ENCODE measurements around the gene MYPN. TPM values are rescaled to one million over a fixed set of nuclear protein-coding genes. Genes with fewer than 3 reads are reported as not detected.

MYPN gene
- polyA plus RNA-seq, 4 donors: under 0.01 to 0.54 (median 0.12) TPM

DNA sequence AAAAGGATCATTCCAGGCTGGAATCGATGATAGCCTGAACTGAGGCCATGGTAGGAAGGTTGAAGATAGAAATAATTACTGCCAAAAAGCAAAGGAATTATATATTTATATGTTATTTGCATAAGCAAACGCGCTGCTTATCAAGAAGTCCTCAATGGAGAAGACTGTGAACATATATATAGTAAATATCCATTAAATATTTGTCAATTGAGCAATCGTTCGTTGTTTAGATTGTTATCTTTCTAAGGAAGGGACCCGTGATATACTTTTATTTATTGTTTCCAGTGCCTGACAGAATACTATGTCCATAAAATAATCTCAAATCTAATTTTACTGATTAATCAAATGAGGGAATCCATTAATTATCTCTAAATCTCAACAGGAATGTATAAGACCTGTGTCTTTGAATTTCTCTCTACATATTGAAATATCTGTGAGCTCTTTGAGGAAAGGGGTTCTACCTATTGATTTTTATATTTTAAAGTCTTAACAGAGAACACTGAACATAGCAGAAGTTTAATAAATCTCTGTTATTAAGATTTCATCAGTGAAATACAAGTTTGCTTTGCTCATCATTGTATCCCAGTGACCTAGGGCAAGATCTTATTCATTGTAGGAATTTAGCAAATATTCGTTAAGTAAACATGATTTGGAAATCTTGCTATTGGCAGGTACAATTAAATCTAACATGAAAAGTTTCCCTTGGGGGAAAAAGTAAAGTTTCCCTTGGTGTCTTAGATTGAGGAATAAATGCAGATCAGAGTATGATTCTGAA is 22.2 kb upstream of the MYPN start:
- H3K9me3 ChIP-seq (ENCODE audit: control insufficient read depth in 2 of 2, insufficient read depth in 1 of 2, low read depth in 1 of 2, low read length in 1 of 2): no peaks in the 10 kb centered on the region
- DNase-seq (no peak), FAIRE-seq (no peak)
- no peak overlapping the region for H3K27ac ChIP-seq (ENCODE audit: low read depth in 1 of 3, low read length in 2 of 3)
- H3K27me3 ChIP-seq (ENCODE audit: control insufficient read depth in 3 of 3, insufficient read depth in 3 of 3, low read length in 3 of 3): peaks cover 0 to 4% (median 0%) of the 10 kb centered on the region in 3 donors
- no peaks in the 10 kb centered on the region for H3K4me1 ChIP-seq (ENCODE audit: control insufficient read depth in 3 of 3, insufficient read depth in 2 of 3, low read depth in 1 of 3, low read length in 2 of 3)
- H3K36me3 ChIP-seq (ENCODE audit: control insufficient read depth in 3 of 3, insufficient read depth in 2 of 3, low read depth in 1 of 3, low read length in 3 of 3): no peaks in the 10 kb centered on the region
- H3K4me3 ChIP-seq (ENCODE audit: low read depth in 1 of 3, low read length in 3 of 3): no peak overlapping the region
- 61 to 79% (median 70%) methylated on average over 7 of the region's 7 CpGs for WGBS, 3 donors

DNA sequence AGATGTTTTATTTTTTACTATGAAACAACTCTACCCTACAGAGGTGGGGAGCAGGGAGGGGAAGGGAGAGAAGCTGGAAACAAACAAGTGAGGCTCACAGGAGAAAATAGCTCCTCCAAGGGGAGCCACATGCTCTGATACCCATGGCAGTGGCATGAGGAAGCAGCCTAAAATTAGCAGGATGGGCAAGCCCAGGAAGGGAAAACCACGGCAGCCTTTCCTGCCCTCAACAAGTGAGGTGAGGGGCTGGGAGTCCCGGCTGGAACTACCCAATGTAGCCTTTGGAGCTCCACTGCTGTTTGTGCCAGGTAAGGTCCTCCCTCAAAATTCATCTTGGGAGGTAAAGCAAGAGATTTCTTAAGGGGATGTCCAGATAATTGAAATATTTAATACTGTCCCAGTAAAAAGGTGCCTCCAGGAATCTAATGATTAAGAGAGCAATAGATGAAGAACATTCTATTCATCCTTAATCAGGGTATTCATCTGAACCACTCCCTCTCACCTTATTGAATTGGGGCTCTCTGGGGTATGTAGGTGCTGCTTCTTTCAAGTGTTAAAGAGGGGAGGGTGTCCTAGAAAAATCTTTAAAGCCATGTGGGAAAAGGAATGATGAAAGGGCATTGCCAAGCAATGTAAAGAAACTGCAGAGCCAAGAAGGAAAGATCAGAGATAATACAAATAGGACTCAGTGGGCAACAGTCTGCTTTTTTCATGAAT is 21.4 kb upstream of the MYPN start:
- no peaks in the 10 kb centered on the region for H3K36me3 ChIP-seq (ENCODE audit: control insufficient read depth in 3 of 3, insufficient read depth in 2 of 3, low read depth in 1 of 3, low read length in 3 of 3)
- H3K27me3 ChIP-seq (ENCODE audit: control insufficient read depth in 3 of 3, insufficient read depth in 3 of 3, low read length in 3 of 3): peaks cover 0 to 4% (median 0%) of the 10 kb centered on the region in 3 donors
- H3K4me3 ChIP-seq (ENCODE audit: low read depth in 1 of 3, low read length in 3 of 3): no peak overlapping the region
- H3K9me3 ChIP-seq (ENCODE audit: control insufficient read depth in 2 of 2, insufficient read depth in 1 of 2, low read depth in 1 of 2, low read length in 1 of 2): no peaks in the 10 kb centered on the region
- no peak for DNase-seq
- no peak overlapping the region for H3K27ac ChIP-seq (ENCODE audit: low read depth in 1 of 3, low read length in 2 of 3)
- WGBS, 3 donors: 54 to 75% (median 61%) methylated on average over 2 of the region's 2 CpGs
- no peak for FAIRE-seq
- H3K4me1 ChIP-seq (ENCODE audit: control insufficient read depth in 3 of 3, insufficient read depth in 2 of 3, low read depth in 1 of 3, low read length in 2 of 3): no peaks in the 10 kb centered on the region

- Histone ChIP-seq H3K36me3 (ENCODE audit: control insufficient read depth in 3 of 3, insufficient read depth in 2 of 3, low read depth in 1 of 3, low read length in 3 of 3) (no peaks in the 10 kb centered on the region), H3K4me3 (ENCODE audit: low read depth in 1 of 3, low read length in 3 of 3) (no peak overlapping the region), H3K4me1 (ENCODE audit: control insufficient read depth in 3 of 3, insufficient read depth in 2 of 3, low read depth in 1 of 3, low read length in 2 of 3) (no peaks in the 10 kb centered on the region), H3K9me3 (ENCODE audit: control insufficient read depth in 2 of 2, insufficient read depth in 1 of 2, low read depth in 1 of 2, low read length in 1 of 2) (no peaks in the 10 kb centered on the region), H3K27me3 (ENCODE audit: control insufficient read depth in 3 of 3, insufficient read depth in 3 of 3, low read length in 3 of 3) (peaks cover 0 to 4% (median 0%) of the 10 kb centered on the region in 3 donors), H3K27ac (ENCODE audit: low read depth in 1 of 3, low read length in 2 of 3) (no peak overlapping the region)
- no peak for FAIRE-seq
- WGBS, 3 donors: 52 to 78% (median 52%) methylated on average over 4 of the region's 4 CpGs
- no peak for DNase-seq
Observed at GRCh38 chr10:68088740-68089139, 20.5 kb upstream of the MYPN start.

GRCh38 chr10:68090586-68090985 is 18.7 kb upstream of the MYPN start:
- no peak overlapping the region for H3K27ac ChIP-seq (ENCODE audit: low read depth in 1 of 3, low read length in 2 of 3)
- FAIRE-seq: no peak
- H3K4me3 ChIP-seq (ENCODE audit: low read depth in 1 of 3, low read length in 3 of 3): no peak overlapping the region
- H3K27me3 ChIP-seq (ENCODE audit: control insufficient read depth in 3 of 3, insufficient read depth in 3 of 3, low read length in 3 of 3): peaks cover 0 to 4% (median 0%) of the 10 kb centered on the region in 3 donors
- DNase-seq: no peak
- H3K4me1 ChIP-seq (ENCODE audit: control insufficient read depth in 3 of 3, insufficient read depth in 2 of 3, low read depth in 1 of 3, low read length in 2 of 3): no peaks in the 10 kb centered on the region
- H3K9me3 ChIP-seq (ENCODE audit: control insufficient read depth in 2 of 2, insufficient read depth in 1 of 2, low read depth in 1 of 2, low read length in 1 of 2): no peaks in the 10 kb centered on the region
- H3K36me3 ChIP-seq (ENCODE audit: control insufficient read depth in 3 of 3, insufficient read depth in 2 of 3, low read depth in 1 of 3, low read length in 3 of 3): no peaks in the 10 kb centered on the region
- 84 to 91% (median 89%) methylated on average over 4 of the region's 4 CpGs for WGBS, 3 donors

GRCh38 chr10:68092512-68092911 is 16.8 kb upstream of the MYPN start:
- 90 to 97% (median 95%) methylated on average over 2 of the region's 2 CpGs for WGBS, 3 donors

GRCh38 chr10:68095153-68095552 is 14.1 kb upstream of the MYPN start:
- H3K4me3 ChIP-seq (ENCODE audit: low read depth in 1 of 3, low read length in 3 of 3): no peak overlapping the region
- H3K27me3 ChIP-seq (ENCODE audit: control insufficient read depth in 3 of 3, insufficient read depth in 3 of 3, low read length in 3 of 3): no peaks in the 10 kb centered on the region
- H3K4me1 ChIP-seq (ENCODE audit: control insufficient read depth in 3 of 3, insufficient read depth in 2 of 3, low read depth in 1 of 3, low read length in 2 of 3): no peaks in the 10 kb centered on the region
- no peak overlapping the region for H3K27ac ChIP-seq (ENCODE audit: low read depth in 1 of 3, low read length in 2 of 3)
- no peak for DNase-seq
- H3K36me3 ChIP-seq (ENCODE audit: control insufficient read depth in 3 of 3, insufficient read depth in 2 of 3, low read depth in 1 of 3, low read length in 3 of 3): no peaks in the 10 kb centered on the region
- no peaks in the 10 kb centered on the region for H3K9me3 ChIP-seq (ENCODE audit: control insufficient read depth in 2 of 2, insufficient read depth in 1 of 2, low read depth in 1 of 2, low read length in 1 of 2)
- 81 to 90% (median 86%) methylated on average over 2 of the region's 2 CpGs for WGBS, 3 donors
- FAIRE-seq: no peak

More at GRCh38 chr10:68092512-68092911, 16.8 kb upstream of the MYPN start:
- Histone ChIP-seq H3K4me3 (ENCODE audit: low read depth in 1 of 3, low read length in 3 of 3) (no peak overlapping the region), H3K36me3 (ENCODE audit: control insufficient read depth in 3 of 3, insufficient read depth in 2 of 3, low read depth in 1 of 3, low read length in 3 of 3) (no peaks in the 10 kb centered on the region), H3K27ac (ENCODE audit: low read depth in 1 of 3, low read length in 2 of 3) (no peak overlapping the region), H3K9me3 (ENCODE audit: control insufficient read depth in 2 of 2, insufficient read depth in 1 of 2, low read depth in 1 of 2, low read length in 1 of 2) (no peaks in the 10 kb centered on the region), H3K4me1 (ENCODE audit: control insufficient read depth in 3 of 3, insufficient read depth in 2 of 3, low read depth in 1 of 3, low read length in 2 of 3) (no peaks in the 10 kb centered on the region), H3K27me3 (ENCODE audit: control insufficient read depth in 3 of 3, insufficient read depth in 3 of 3, low read length in 3 of 3) (peaks cover 0 to 3% (median 0%) of the 10 kb centered on the region in 3 donors)
- DNase-seq (no peak), FAIRE-seq (no peak)

- FAIRE-seq (peak; percentile 65), DNase-seq (peak; percentile 76 to 95)
- no peaks in the 10 kb centered on the region for H3K9me3 ChIP-seq (ENCODE audit: control insufficient read depth in 2 of 2, insufficient read depth in 1 of 2, low read depth in 1 of 2, low read length in 1 of 2)
- H3K27me3 ChIP-seq (ENCODE audit: control insufficient read depth in 3 of 3, insufficient read depth in 3 of 3, low read length in 3 of 3): no peaks in the 10 kb centered on the region
- H3K4me3 ChIP-seq (ENCODE audit: low read depth in 1 of 3, low read length in 3 of 3): no peak overlapping the region
- 29 to 53% (median 51%) methylated on average over 4 of the region's 4 CpGs for WGBS, 3 donors
- no peaks in the 10 kb centered on the region for H3K36me3 ChIP-seq (ENCODE audit: control insufficient read depth in 3 of 3, insufficient read depth in 2 of 3, low read depth in 1 of 3, low read length in 3 of 3)
- H3K27ac ChIP-seq (ENCODE audit: low read depth in 1 of 3, low read length in 2 of 3): no peak overlapping the region
- H3K4me1 ChIP-seq (ENCODE audit: control insufficient read depth in 3 of 3, insufficient read depth in 2 of 3, low read depth in 1 of 3, low read length in 2 of 3): no peaks in the 10 kb centered on the region
Observed at GRCh38 chr10:68096913-68097516, 12.3 kb upstream of the MYPN start.

DNA sequence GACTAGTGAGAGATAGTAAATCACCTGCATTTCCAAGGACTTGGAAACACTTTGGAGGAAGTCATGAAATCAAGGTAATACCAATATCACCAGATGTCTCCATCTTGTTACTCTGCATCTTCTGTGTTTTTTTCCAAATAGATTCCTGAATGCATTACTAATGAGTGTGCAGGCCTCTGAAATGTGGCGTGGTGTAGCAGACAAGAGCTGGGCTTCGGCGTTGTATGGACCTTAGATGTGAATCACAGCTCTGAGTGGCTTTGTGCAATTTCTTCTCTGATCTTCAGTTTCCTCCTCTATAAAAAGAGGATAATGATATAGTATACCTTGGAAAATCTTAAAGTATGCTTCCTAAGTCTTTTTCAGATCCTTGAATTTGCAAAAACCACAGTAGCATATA is 9.6 kb upstream of the MYPN start:
- H3K4me1 ChIP-seq (ENCODE audit: control insufficient read depth in 3 of 3, insufficient read depth in 2 of 3, low read depth in 1 of 3, low read length in 2 of 3): no peaks in the 10 kb centered on the region
- H3K27ac ChIP-seq (ENCODE audit: low read depth in 1 of 3, low read length in 2 of 3): no peak overlapping the region
- H3K9me3 ChIP-seq (ENCODE audit: control insufficient read depth in 2 of 2, insufficient read depth in 1 of 2, low read depth in 1 of 2, low read length in 1 of 2): no peaks in the 10 kb centered on the region
- H3K27me3 ChIP-seq (ENCODE audit: control insufficient read depth in 3 of 3, insufficient read depth in 3 of 3, low read length in 3 of 3): no peaks in the 10 kb centered on the region
- H3K4me3 ChIP-seq (ENCODE audit: low read depth in 1 of 3, low read length in 3 of 3): no peak overlapping the region
- no peaks in the 10 kb centered on the region for H3K36me3 ChIP-seq (ENCODE audit: control insufficient read depth in 3 of 3, insufficient read depth in 2 of 3, low read depth in 1 of 3, low read length in 3 of 3)
- DNase-seq: no peak
- WGBS, 3 donors: 94 to 98% (median 96%) methylated on average over 3 of the region's 3 CpGs
- no peak for FAIRE-seq
